DMS114 treated with DMSO at 0.1 percent for 48 hours (cell line): ENCODE results near the gene DDX59.

Experiments used
- DNase-seq: peaks from one replicate; lab custom pipeline; 2025; ENCODE audit not compliant: unreplicated experiment; lab: John Stamatoyannopoulos, UW

Gene DDX59

GRCh38 chr1:200671235-200671786, 1.6 kb upstream of the DDX59 start:
- DNase-seq = no peak

- DNase-seq = peak; percentile 68
These were observed 773 bp upstream of the DDX59 start for GRCh38 chr1:200670242-200671118.

GRCh38 chr1:200668514-200669313, 993 bp downstream of the DDX59 start:
- DNase-seq = no peak

- DNase-seq = no peak
These were observed 3.4 kb downstream of the DDX59 start for GRCh38 chr1:200666309-200666708.

GRCh38 chr1:200665861-200666260, 3.8 kb downstream of the DDX59 start:
- no peak for DNase-seq

- no peak for DNase-seq
These were observed 9.0 kb downstream of the DDX59 start for GRCh38 chr1:200660719-200661118.

- DNase-seq = no peak
These were observed 10.4 kb downstream of the DDX59 start for GRCh38 chr1:200659269-200659668.

GRCh38 chr1:200658037-200658818, 11.5 kb downstream of the DDX59 start:
- no peak for DNase-seq

GRCh38 chr1:200654660-200655059, 15.0 kb downstream of the DDX59 start:
- DNase-seq = no peak

- DNase-seq = no peak
These were observed 16.7 kb downstream of the DDX59 start for GRCh38 chr1:200653022-200653462.

- DNase-seq = no peak
These were observed 17.3 kb downstream of the DDX59 start for GRCh38 chr1:200652378-200652777.

- DNase-seq = no peak
These were observed 23.2 kb downstream of the DDX59 start for GRCh38 chr1:200646515-200646914.

- no peak for DNase-seq
These were observed 25.7 kb downstream of the DDX59 start for GRCh38 chr1:200644021-200644420.

- DNase-seq = no peak
These were observed 27.2 kb downstream of the DDX59 start for GRCh38 chr1:200642481-200642880.

GRCh38 chr1:200640963-200641401, 28.7 kb downstream of the DDX59 start:
- DNase-seq = no peak

- DNase-seq = no peak
These were observed 29.2 kb downstream of the DDX59 start for GRCh38 chr1:200640373-200640962.

GRCh38 chr1:200638073-200638472, 31.6 kb downstream of the DDX59 start:
- DNase-seq = no peak

- no peak for DNase-seq
These were observed 33.0 kb downstream of the DDX59 start for GRCh38 chr1:200636681-200637080.

GRCh38 chr1:200634261-200635122, 35.2 kb downstream of the DDX59 start:
- DNase-seq = no peak

GRCh38 chr1:200631375-200631774, 38.3 kb downstream of the DDX59 start:
- no peak for DNase-seq
